ENCODE data around the gene FKBP5.

FKBP5 gene

GRCh38 chr6:35589201-35589739, 99.4 kb downstream of the FKBP5 start:
- Histone ChIP-seq H3K23ac (ENCODE audit: low read depth, low read length, poor library complexity) (no peak overlapping the region), H2BK15ac (ENCODE audit: low read length) (no peak overlapping the region), H3K4me2 (ENCODE audit: insufficient read depth, low read length, poor library complexity, severe bottlenecking) (no peak overlapping the region), H3K18ac (ENCODE audit: low read length) (no peak overlapping the region), H2BK120ac (ENCODE audit: low read depth, low read length) (no peak overlapping the region), H3K14ac (ENCODE audit: low read length) (no peak overlapping the region), H2AK5ac (ENCODE audit: low read depth, low read length) (no peak overlapping the region), H2AFZ (ENCODE audit: low read length) (no peak overlapping the region), H3K4ac (ENCODE audit: low read length) (no peak overlapping the region), H3K27me3 (ENCODE audit: control insufficient read depth in 3 of 3, insufficient read depth in 3 of 3, low read depth in 1 of 3, low read length in 3 of 3) (no peaks in the 10 kb centered on the region), H2BK12ac (ENCODE audit: low read length) (no peak overlapping the region), H3K9ac (ENCODE audit: low read depth, low read length, poor library complexity) (no peak overlapping the region), H4K8ac (ENCODE audit: low read depth, low read length) (no peak overlapping the region), H3K9me3 (replicated peaks in 1 of 2; ENCODE audit: control insufficient read depth in 2 of 2, insufficient read depth in 1 of 2, low read depth in 1 of 2, low read length in 2 of 2) (no peaks in the 10 kb centered on the region), H3K4me1 (ENCODE audit: control insufficient read depth in 2 of 2, insufficient read depth in 1 of 2, low read depth in 1 of 2, low read length in 2 of 2) (no peaks in the 10 kb centered on the region), H3K27ac (replicated peaks; ENCODE audit: low read length) (no peak overlapping the region), H3K79me1 (ENCODE audit: low read depth, low read length) (no peaks in the 10 kb centered on the region), H3K36me3 (replicated peaks in 1 of 2; ENCODE audit: control insufficient read depth in 2 of 2, insufficient read depth in 2 of 2, low read length in 2 of 2) (peaks cover 2 to 93% of the 10 kb centered on the region in 2 donors), H3K4me3 (ENCODE audit: low read length in 2 of 2) (no peak overlapping the region), H4K91ac (ENCODE audit: low read depth, low read length, poor library complexity) (no peak overlapping the region), H2BK5ac (ENCODE audit: low read length) (no peak overlapping the region)
- WGBS, 2 donors (ENCODE audit: extremely low coverage in 2 of 2, insufficient read length in 2 of 2, insufficient replicate concordance in 1 of 2) = no CpG with 5 or more reads among the region's 8 CpGs
- no peak for DNase-seq (ENCODE audit: low spot score)

- Histone ChIP-seq H2BK15ac (ENCODE audit: low read length) (no peak overlapping the region), H3K4me1 (ENCODE audit: control insufficient read depth in 2 of 2, insufficient read depth in 1 of 2, low read depth in 1 of 2, low read length in 2 of 2) (no peaks in the 10 kb centered on the region), H2AK5ac (ENCODE audit: low read depth, low read length) (no peak overlapping the region), H3K79me1 (ENCODE audit: low read depth, low read length) (no peaks in the 10 kb centered on the region), H3K9me3 (replicated peaks in 1 of 2; ENCODE audit: control insufficient read depth in 2 of 2, insufficient read depth in 1 of 2, low read depth in 1 of 2, low read length in 2 of 2) (no peaks in the 10 kb centered on the region), H3K9ac (ENCODE audit: low read depth, low read length, poor library complexity) (no peak overlapping the region), H2BK120ac (ENCODE audit: low read depth, low read length) (no peak overlapping the region), H3K23ac (ENCODE audit: low read depth, low read length, poor library complexity) (no peak overlapping the region), H4K91ac (ENCODE audit: low read depth, low read length, poor library complexity) (no peak overlapping the region), H3K4ac (ENCODE audit: low read length) (no peak overlapping the region), H2AFZ (ENCODE audit: low read length) (no peak overlapping the region), H3K36me3 (replicated peaks in 1 of 2; ENCODE audit: control insufficient read depth in 2 of 2, insufficient read depth in 2 of 2, low read length in 2 of 2) (peaks cover 2 to 87% of the 10 kb centered on the region in 2 donors), H3K27me3 (ENCODE audit: control insufficient read depth in 3 of 3, insufficient read depth in 3 of 3, low read depth in 1 of 3, low read length in 3 of 3) (no peaks in the 10 kb centered on the region), H3K27ac (replicated peaks; ENCODE audit: low read length) (no peak overlapping the region), H3K4me3 (ENCODE audit: low read length in 2 of 2) (no peak overlapping the region), H3K4me2 (ENCODE audit: insufficient read depth, low read length, poor library complexity, severe bottlenecking) (no peak overlapping the region), H3K18ac (ENCODE audit: low read length) (no peak overlapping the region), H2BK12ac (ENCODE audit: low read length) (no peak overlapping the region), H4K8ac (ENCODE audit: low read depth, low read length) (no peak overlapping the region), H2BK5ac (ENCODE audit: low read length) (no peak overlapping the region), H3K14ac (ENCODE audit: low read length) (no peak overlapping the region)
- no peak for DNase-seq (ENCODE audit: low spot score)
- no CpG with 5 or more reads among the region's 2 CpGs for WGBS, 2 donors (ENCODE audit: extremely low coverage in 2 of 2, insufficient read length in 2 of 2, insufficient replicate concordance in 1 of 2)
Measured at GRCh38 chr6:35587167-35587566, 101.5 kb downstream of the FKBP5 start.

GRCh38 chr6:35586542-35586941, 102.2 kb downstream of the FKBP5 start:
- no peak overlapping the region for H3K4ac ChIP-seq (ENCODE audit: low read length)
- no peak overlapping the region for H4K91ac ChIP-seq (ENCODE audit: low read depth, low read length, poor library complexity)
- H3K27ac ChIP-seq (replicated peaks; ENCODE audit: low read length) = no peak overlapping the region
- H3K36me3 ChIP-seq (replicated peaks in 1 of 2; ENCODE audit: control insufficient read depth in 2 of 2, insufficient read depth in 2 of 2, low read length in 2 of 2) = peaks cover 2 to 87% of the 10 kb centered on the region in 2 donors
- no peaks in the 10 kb centered on the region for H3K27me3 ChIP-seq (ENCODE audit: control insufficient read depth in 3 of 3, insufficient read depth in 3 of 3, low read depth in 1 of 3, low read length in 3 of 3)
- H3K23ac ChIP-seq (ENCODE audit: low read depth, low read length, poor library complexity) = no peak overlapping the region
- no peak overlapping the region for H2BK15ac ChIP-seq (ENCODE audit: low read length)
- H3K18ac ChIP-seq (ENCODE audit: low read length) = no peak overlapping the region
- H2AFZ ChIP-seq (ENCODE audit: low read length) = no peak overlapping the region
- no peak overlapping the region for H2AK5ac ChIP-seq (ENCODE audit: low read depth, low read length)
- H3K14ac ChIP-seq (ENCODE audit: low read length) = no peak overlapping the region
- H3K4me2 ChIP-seq (ENCODE audit: insufficient read depth, low read length, poor library complexity, severe bottlenecking) = no peak overlapping the region
- no peak for DNase-seq (ENCODE audit: low spot score)
- no peak overlapping the region for H2BK120ac ChIP-seq (ENCODE audit: low read depth, low read length)
- no peak overlapping the region for H4K8ac ChIP-seq (ENCODE audit: low read depth, low read length)
- no peaks in the 10 kb centered on the region for H3K79me1 ChIP-seq (ENCODE audit: low read depth, low read length)
- H2BK12ac ChIP-seq (ENCODE audit: low read length) = no peak overlapping the region
- H3K9ac ChIP-seq (ENCODE audit: low read depth, low read length, poor library complexity) = no peak overlapping the region
- H3K9me3 ChIP-seq (replicated peaks in 1 of 2; ENCODE audit: control insufficient read depth in 2 of 2, insufficient read depth in 1 of 2, low read depth in 1 of 2, low read length in 2 of 2) = no peaks in the 10 kb centered on the region
- H2BK5ac ChIP-seq (ENCODE audit: low read length) = no peak overlapping the region
- no peaks in the 10 kb centered on the region for H3K4me1 ChIP-seq (ENCODE audit: control insufficient read depth in 2 of 2, insufficient read depth in 1 of 2, low read depth in 1 of 2, low read length in 2 of 2)
- no peak overlapping the region for H3K4me3 ChIP-seq (ENCODE audit: low read length in 2 of 2)

GRCh38 chr6:35585658-35586057, 103.1 kb downstream of the FKBP5 start:
- no peak overlapping the region for H2BK15ac ChIP-seq (ENCODE audit: low read length)
- no peak overlapping the region for H4K91ac ChIP-seq (ENCODE audit: low read depth, low read length, poor library complexity)
- no peak for DNase-seq (ENCODE audit: low spot score)
- no peaks in the 10 kb centered on the region for H3K79me1 ChIP-seq (ENCODE audit: low read depth, low read length)
- H2BK120ac ChIP-seq (ENCODE audit: low read depth, low read length) = no peak overlapping the region
- no peak overlapping the region for H3K9ac ChIP-seq (ENCODE audit: low read depth, low read length, poor library complexity)
- H3K14ac ChIP-seq (ENCODE audit: low read length) = no peak overlapping the region
- no peak overlapping the region for H3K4me2 ChIP-seq (ENCODE audit: insufficient read depth, low read length, poor library complexity, severe bottlenecking)
- H4K8ac ChIP-seq (ENCODE audit: low read depth, low read length) = no peak overlapping the region
- no peak overlapping the region for H2BK5ac ChIP-seq (ENCODE audit: low read length)
- H3K4me3 ChIP-seq (ENCODE audit: low read length in 2 of 2) = no peak overlapping the region
- H2AFZ ChIP-seq (ENCODE audit: low read length) = no peak overlapping the region
- H3K18ac ChIP-seq (ENCODE audit: low read length) = no peak overlapping the region
- H3K27ac ChIP-seq (replicated peaks; ENCODE audit: low read length) = no peak overlapping the region
- H3K23ac ChIP-seq (ENCODE audit: low read depth, low read length, poor library complexity) = no peak overlapping the region
- H3K27me3 ChIP-seq (ENCODE audit: control insufficient read depth in 3 of 3, insufficient read depth in 3 of 3, low read depth in 1 of 3, low read length in 3 of 3) = no peaks in the 10 kb centered on the region
- H3K4me1 ChIP-seq (ENCODE audit: control insufficient read depth in 2 of 2, insufficient read depth in 1 of 2, low read depth in 1 of 2, low read length in 2 of 2) = no peaks in the 10 kb centered on the region
- no peak overlapping the region for H3K4ac ChIP-seq (ENCODE audit: low read length)
- no peak overlapping the region for H2AK5ac ChIP-seq (ENCODE audit: low read depth, low read length)
- no peaks in the 10 kb centered on the region for H3K9me3 ChIP-seq (replicated peaks in 1 of 2; ENCODE audit: control insufficient read depth in 2 of 2, insufficient read depth in 1 of 2, low read depth in 1 of 2, low read length in 2 of 2)
- no peak overlapping the region for H2BK12ac ChIP-seq (ENCODE audit: low read length)
- peaks cover 2 to 86% of the 10 kb centered on the region in 2 donors for H3K36me3 ChIP-seq (replicated peaks in 1 of 2; ENCODE audit: control insufficient read depth in 2 of 2, insufficient read depth in 2 of 2, low read length in 2 of 2)

All from neuronal stem cell (in vitro differentiated cells).